HEK293 (cell line): ENCODE measurements around the gene PLCL1.

Source experiments
- CTCF ChIA-PET: fragments of 350-600 bp; formaldehyde crosslinking; extraction: SDS; loops from one replicate; lab custom pipeline; 2021; ENCODE audit warnings: antibody characterized with exemption; lab: Yijun Ruan, JAX
- POLR2A ChIA-PET: fragments of 300-600 bp; formaldehyde crosslinking; extraction: SDS; loops from one replicate; lab custom pipeline; 2020; ENCODE audit warnings: antibody characterized with exemption, inconsistent platforms; lab: Yijun Ruan, JAX
- H3K27ac ChIP-seq: fragments of 200-500 bp; sonication (Bioruptor generic); 2 replicates; pipeline ENCODE4 v1.5.1; 2014; ENCODE audit warnings: low read depth, low read length, control low read depth, inconsistent platforms; ENCODE audit errors: extremely low read depth
- H3K36me3 ChIP-seq, 2 experiments: fragments of 200-500 bp in 1 of 2; sonication (Bioruptor generic) in 1 of 2; 1 replicate in 1 of 2; 2 replicates in 1 of 2; pipeline ENCODE4 v1.5.1; 2014 to 2017; ENCODE audit warnings: inconsistent platforms in 2 of 2, low read length in 2 of 2; ENCODE audit not compliant: control insufficient read depth in 2 of 2, insufficient read depth in 1 of 2
- H3K4me1 ChIP-seq: fragments of 200-500 bp; sonication (Bioruptor generic); 2 replicates; pipeline ENCODE4 v1.5.1; 2014; ENCODE audit warnings: mild to moderate bottlenecking, low read length, inconsistent platforms; ENCODE audit not compliant: control insufficient read depth, insufficient read depth
- H3K4me3 ChIP-seq: 2 replicates; pipeline ENCODE4 v1.5.1; 2011; ENCODE audit warnings: low read depth, mild to moderate bottlenecking, control low read depth, low read length, moderate library complexity
- H3K9me3 ChIP-seq: fragments of 200-500 bp; sonication (Bioruptor generic); 2 replicates; pipeline ENCODE4 v1.5.1; 2014; ENCODE audit warnings: low read depth, low read length, inconsistent platforms; ENCODE audit not compliant: control insufficient read depth, insufficient read depth
- IKZF3 ChIP-seq: fragments of 450-650 bp; IDR thresholded peaks from 2 replicates; pipeline ENCODE4 v1.5.0; 2018; ENCODE audit warnings: missing biosample characterization, mild to moderate bottlenecking, missing genetic modification characterization, moderate library complexity
- INSM2 ChIP-seq: fragments of 450-650 bp; formaldehyde crosslinking; IDR thresholded peaks from 2 replicates; pipeline ENCODE4 v1.5.1; 2016; ENCODE audit warnings: missing biosample characterization, missing genetic modification characterization
- KLF8 ChIP-seq: fragments of 450-650 bp; formaldehyde crosslinking; IDR thresholded peaks from 2 replicates; pipeline ENCODE4 v1.5.1; 2016; ENCODE audit warnings: missing biosample characterization, missing genetic modification characterization
- MZF1 ChIP-seq: fragments of 450-650 bp; formaldehyde crosslinking; IDR thresholded peaks from 2 replicates; pipeline ENCODE4 v1.5.1; 2017; ENCODE audit warnings: missing biosample characterization, missing genetic modification characterization, borderline replicate concordance
- PBX3 ChIP-seq: sonication (generic); formaldehyde crosslinking; IDR thresholded peaks from 2 replicates; pipeline ENCODE4 v1.8.1; 2022; ENCODE audit warnings: mild to moderate bottlenecking, moderate library complexity, missing genetic modification reagents
- REPIN1 ChIP-seq: fragments of 450-650 bp; formaldehyde crosslinking; IDR thresholded peaks from 2 replicates; pipeline ENCODE4 v1.5.1; 2017; ENCODE audit warnings: missing biosample characterization, missing genetic modification characterization, low read depth
- YY1 ChIP-seq: fragments of 450-650 bp; formaldehyde crosslinking; IDR thresholded peaks from 2 replicates; pipeline ENCODE4 v1.5.1; 2018; ENCODE audit warnings: missing biosample characterization, missing genetic modification characterization
- ZBTB48 ChIP-seq: fragments of 450-650 bp; formaldehyde crosslinking; IDR thresholded peaks from 2 replicates; pipeline ENCODE4 v1.5.1; 2016; ENCODE audit warnings: missing biosample characterization, missing genetic modification characterization
- ZBTB6 ChIP-seq: fragments of 450-650 bp; formaldehyde crosslinking; IDR thresholded peaks from 2 replicates; pipeline ENCODE4 v1.5.1; 2017; ENCODE audit warnings: missing biosample characterization, missing genetic modification characterization
- ZFP41 ChIP-seq: fragments of 450-650 bp; formaldehyde crosslinking; IDR thresholded peaks from 2 replicates; pipeline ENCODE4 v1.5.1; 2016; ENCODE audit warnings: missing biosample characterization, missing genetic modification characterization, borderline replicate concordance
- ZIC2 ChIP-seq: fragments of 450-650 bp; formaldehyde crosslinking; IDR thresholded peaks from 2 replicates; pipeline ENCODE4 v1.5.1; 2016; ENCODE audit warnings: missing biosample characterization, missing genetic modification characterization
- ZNF10 ChIP-seq: fragments of 450-650 bp; formaldehyde crosslinking; IDR thresholded peaks from 2 replicates; pipeline ENCODE4 v1.5.1; 2017; ENCODE audit warnings: missing biosample characterization, missing genetic modification characterization
- ZNF140 ChIP-seq: fragments of 450-650 bp; formaldehyde crosslinking; IDR thresholded peaks from 2 replicates; pipeline ENCODE4 v1.5.1; 2016; ENCODE audit warnings: missing biosample characterization, missing genetic modification characterization
- ZNF2 ChIP-seq: fragments of 450-650 bp; formaldehyde crosslinking; IDR thresholded peaks from 2 replicates; pipeline ENCODE4 v1.5.1; 2016; ENCODE audit warnings: missing biosample characterization, missing genetic modification characterization
- ZNF214 ChIP-seq: fragments of 450-650 bp; formaldehyde crosslinking; IDR thresholded peaks from 2 replicates; pipeline ENCODE4 v1.5.1; 2017; ENCODE audit warnings: missing biosample characterization, mild to moderate bottlenecking, missing genetic modification characterization, borderline replicate concordance
- ZNF24 ChIP-seq: fragments of 450-650 bp; formaldehyde crosslinking; IDR thresholded peaks from 2 replicates; pipeline ENCODE4 v1.5.1; 2016; ENCODE audit warnings: missing biosample characterization, missing genetic modification characterization
- ZNF398 ChIP-seq: fragments of 450-650 bp; formaldehyde crosslinking; IDR thresholded peaks from 2 replicates; pipeline ENCODE4 v1.5.1; 2017; ENCODE audit warnings: missing biosample characterization, missing genetic modification characterization
- ZNF416 ChIP-seq: fragments of 450-650 bp; formaldehyde crosslinking; IDR thresholded peaks from 2 replicates; pipeline ENCODE4 v1.5.1; 2016; ENCODE audit warnings: missing biosample characterization, missing genetic modification characterization
- ZNF544 ChIP-seq: fragments of 450-650 bp; formaldehyde crosslinking; IDR thresholded peaks from 2 replicates; pipeline ENCODE4 v1.5.0; 2017; ENCODE audit warnings: missing biosample characterization, missing genetic modification characterization
- ZNF555 ChIP-seq: fragments of 450-650 bp; formaldehyde crosslinking; conservative IDR thresholded peaks from 2 replicates; pipeline ENCODE4 v1.5.1; 2017; ENCODE audit warnings: missing biosample characterization, mild to moderate bottlenecking, missing genetic modification characterization, inconsistent platforms
- ZNF560 ChIP-seq: fragments of 450-650 bp; formaldehyde crosslinking; IDR thresholded peaks from 2 replicates; pipeline ENCODE4 v1.5.1; 2017; ENCODE audit warnings: missing biosample characterization, missing genetic modification characterization, borderline replicate concordance
- ZNF624 ChIP-seq: fragments of 450-650 bp; formaldehyde crosslinking; IDR thresholded peaks from 2 replicates; pipeline ENCODE4 v1.5.1; 2017; ENCODE audit warnings: missing biosample characterization, missing genetic modification characterization

PLCL1 gene

GRCh38 chr2:198134293-198134955 lies 330.0 kb downstream of the PLCL1 start (continued):
- TF ChIP-seq REPIN1 (tag by site-specific recombination) (no peak), ZNF555 (no peak), ZFP41 (no peak), ZNF624 (tag by site-specific recombination) (no peak), ZNF24 (tag by site-specific recombination) (no peak), PBX3 (no peak)
- TF ChIP-seq, all 188 proteins: peak for 0

- TF ChIP-seq ZNF10 (tag by site-specific recombination) (no peak), ZBTB6 (tag by site-specific recombination) (no peak)
- POLR2A ChIA-PET: interaction anchor here (0.6 kb wide), 1 partner anchor 1902 kb away, joined by 3 read pairs; no protein-coding TSS in a partner anchor
- Histone ChIP-seq H3K27ac (no peak overlapping the region), H3K4me3 (no peak overlapping the region), H3K36me3 (no peaks in the 10 kb centered on the region), H3K9me3 (no peaks in the 10 kb centered on the region), H3K4me1 (no peaks in the 10 kb centered on the region)
- CTCF ChIA-PET: interaction anchor here (1.5 kb wide), 1 partner anchor 161 kb away, joined by 11 read pairs; no protein-coding TSS in a partner anchor
Measured at GRCh38 chr2:198135481-198135934, 331.1 kb downstream of the PLCL1 start.

- H3K4me1 ChIP-seq: no peaks in the 10 kb centered on the region
- no peaks in the 10 kb centered on the region for H3K9me3 ChIP-seq
- CTCF ChIA-PET: interaction anchor here (1.5 kb wide), 1 partner anchor 161 kb away, joined by 11 read pairs; no protein-coding TSS in a partner anchor
- no peaks in the 10 kb centered on the region for H3K36me3 ChIP-seq
- POLR2A ChIA-PET: no interaction called here
- no peak overlapping the region for H3K4me3 ChIP-seq
- no peak for TF ChIP-seq REPIN1 (tag by site-specific recombination)
- no peak for TF ChIP-seq MZF1 (tag by site-specific recombination)
- TF ChIP-seq, all 188 proteins: peak for 0
- no peak overlapping the region for H3K27ac ChIP-seq
Measured at GRCh38 chr2:198136142-198136541, 331.7 kb downstream of the PLCL1 start.

GRCh38 chr2:198137733-198138132 lies 333.3 kb downstream of the PLCL1 start:
- ChIA-PET CTCF (no interaction called here), POLR2A (no interaction called here)
- no peak overlapping the region for H3K4me3 ChIP-seq
- no peak overlapping the region for H3K27ac ChIP-seq
- no peaks in the 10 kb centered on the region for H3K9me3 ChIP-seq
- H3K4me1 ChIP-seq: no peaks in the 10 kb centered on the region
- no peaks in the 10 kb centered on the region for H3K36me3 ChIP-seq
- TF ChIP-seq ZNF416 (tag by site-specific recombination) (no peak), ZNF214 (tag by site-specific recombination) (no peak), YY1 (tag by site-specific recombination) (no peak), ZNF544 (tag by site-specific recombination) (no peak), ZBTB48 (tag by site-specific recombination) (no peak), ZBTB6 (tag by site-specific recombination) (no peak), REPIN1 (tag by site-specific recombination) (no peak), ZIC2 (tag by site-specific recombination) (no peak), ZNF398 (tag by site-specific recombination) (no peak), INSM2 (tag by site-specific recombination) (no peak), IKZF3 (tag by site-specific recombination) (no peak), ZNF140 (no peak), ZNF560 (tag by site-specific recombination) (no peak), ZNF2 (tag by site-specific recombination) (no peak), KLF8 (no peak)
